OCI-LY7 (cell line): ENCODE measurements around the gene OR52W1. TPM values are rescaled to one million over a fixed set of nuclear protein-coding genes. Genes with fewer than 3 reads are reported as not detected.

Experiments
- BruUV-seq: library from RNA; stranded (reverse); fragments of 400-500 nt; replicated peaks from 2 replicates; lab custom pipeline; 2021; lab: Mats Ljungman, UMichigan
- CTCF ChIA-PET: fragments of 300-600 bp; sonication (Branson Sonifier 250); formaldehyde crosslinking; loops from one replicate; lab custom pipeline; 2022; ENCODE audit warnings: antibody characterized with exemption; ENCODE audit not compliant: unreplicated experiment; lab: Charles Lee
- POLR2A ChIA-PET: fragments of 300-600 bp; sonication (Branson Sonifier 250); formaldehyde crosslinking; loops from one replicate; lab custom pipeline; 2022; ENCODE audit warnings: antibody characterized with exemption; lab: Charles Lee
- DNase-seq: peaks from one replicate; pipeline ENCODE4 v3.0.0-alpha.2; 2015; ENCODE audit warnings: low spot score
- H2AFZ ChIP-seq: fragments of 200-600 bp; sonication (generic), shearing (Covaris generic); 2 replicates; pipeline ENCODE4 v1.6.1; 2014; ENCODE audit warnings: mild to moderate bottlenecking, antibody characterized with exemption, low read length, moderate library complexity
- H3K27ac ChIP-seq: fragments of 200-600 bp; sonication (generic); 2 replicates; pipeline ENCODE4 v1.5.1; 2014; ENCODE audit warnings: mixed run types, low read depth, mild to moderate bottlenecking, moderate library complexity, low read length, inconsistent platforms; ENCODE audit not compliant: poor library complexity, severe bottlenecking
- H3K36me3 ChIP-seq: fragments of 200-600 bp; sonication (generic); 2 replicates; pipeline ENCODE4 v1.6.1; 2014; ENCODE audit warnings: mild to moderate bottlenecking, antibody characterized with exemption, low read length, moderate library complexity, mixed read lengths; ENCODE audit not compliant: insufficient read depth
- H3K4me1 ChIP-seq: fragments of 200-600 bp; sonication (generic); 2 replicates; pipeline ENCODE4 v1.5.1; 2014; ENCODE audit warnings: mild to moderate bottlenecking, low read length; ENCODE audit not compliant: insufficient read depth, poor library complexity, severe bottlenecking
- H3K4me2 ChIP-seq: fragments of 200-600 bp; sonication (generic); 2 replicates; pipeline ENCODE4 v1.6.1; 2014; ENCODE audit warnings: mild to moderate bottlenecking, low read length
- H3K4me3 ChIP-seq: fragments of 200-600 bp; sonication (generic); 2 replicates; pipeline ENCODE4 v1.5.1; 2014; ENCODE audit warnings: mild to moderate bottlenecking, low read depth, low read length; ENCODE audit not compliant: poor library complexity, severe bottlenecking
- H3K79me2 ChIP-seq: fragments of 200-600 bp; sonication (generic); 2 replicates; pipeline ENCODE4 v1.6.1; 2016; ENCODE audit warnings: low read depth, mild to moderate bottlenecking, low read length, moderate library complexity, mixed read lengths; ENCODE audit not compliant: insufficient read depth
- H3K9me2 ChIP-seq: fragments of 200-600 bp; sonication (generic); 2 replicates; pipeline ENCODE4 v1.6.1; 2016; ENCODE audit warnings: mild to moderate bottlenecking, low read length, mixed read lengths; ENCODE audit not compliant: insufficient read depth
- H3K9me3 ChIP-seq: fragments of 200-600 bp; sonication (generic); 2 replicates; pipeline ENCODE4 v1.6.1; 2014; ENCODE audit warnings: mild to moderate bottlenecking, mixed run types, low read length, mixed read lengths
- H4K20me1 ChIP-seq: fragments of 200-600 bp; sonication (generic); 2 replicates; pipeline ENCODE4 v1.6.1; 2014; ENCODE audit warnings: mild to moderate bottlenecking, antibody characterized with exemption, low read length, moderate library complexity, mixed read lengths; ENCODE audit not compliant: insufficient read depth
- EZH2phosphoT487 ChIP-seq: fragments of 200-600 bp; sonication (generic); IDR thresholded peaks from 2 replicates; pipeline ENCODE4 v1.6.1; 2018; ENCODE audit warnings: low read depth, borderline replicate concordance, mild to moderate bottlenecking, mixed run types, antibody characterized with exemption, low read length, moderate library complexity, mixed read lengths
- intact Hi-C: fragments of 100-400 bp; cut with micrococcal nuclease; formaldehyde crosslinking; loops from one replicate; pipeline ENCODE4 v1.10.0; 2022; ENCODE audit not compliant: unreplicated experiment
- total RNA-seq, 2 experiments: library from RNA; depleted of rRNA in 1 of 2; stranded (reverse); fragments of >200 nt in 1 of 2; shearing (Covaris generic) in 1 of 2; gene quantifications; 2 replicates each; pipeline ENCODE4 v1.2.3, GENCODE V29; 2014 to 2022
- TF ChIP-seq, protein P1 (sequence below): fragments of 200-600 bp; sonication (generic); conservative IDR thresholded peaks from 2 replicates; pipeline ENCODE4 v1.5.1; 2014; ENCODE audit warnings: mild to moderate bottlenecking, antibody characterized with exemption, low read length, moderate library complexity, mixed read lengths

The OR52W1 gene
- total RNA-seq, 2 experiments from 2014 or later = not detected

DNA sequence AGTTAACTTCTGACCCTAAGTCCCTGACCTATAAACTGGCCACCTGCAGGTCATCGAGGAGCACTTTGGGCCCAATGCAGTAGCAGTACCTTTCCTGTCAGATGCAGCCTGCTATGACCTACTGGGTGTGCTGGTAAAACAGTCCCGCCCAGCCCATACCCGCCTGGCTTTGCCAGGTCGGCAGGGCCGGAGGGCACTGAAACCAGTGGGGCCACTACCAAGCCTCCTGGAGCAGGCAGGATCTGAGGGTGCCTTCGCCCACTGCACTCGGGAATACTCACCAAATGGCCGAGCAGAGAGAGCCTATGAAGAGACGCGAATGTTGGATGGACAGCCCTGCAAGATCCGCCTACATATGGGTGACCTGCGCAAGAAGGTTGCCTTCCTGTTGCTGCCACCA lies 10.8 kb downstream of the OR52W1 start:
- Histone ChIP-seq H3K9me2 (no peaks in the 10 kb centered on the region), H3K36me3 (peaks cover 17% of the 10 kb centered on the region), H3K79me2 (no peaks in the 10 kb centered on the region), H3K4me2 (no peak overlapping the region), H3K27ac (no peak overlapping the region), H3K4me3 (no peak overlapping the region), H3K4me1 (no peaks in the 10 kb centered on the region), H3K9me3 (no peaks in the 10 kb centered on the region), H4K20me1 (no peaks in the 10 kb centered on the region), H2AFZ (no peak overlapping the region)
- BruUV-seq = no TSS peak
- intact Hi-C loops = no loop called here
- ChIA-PET CTCF (no interaction called here), POLR2A (no interaction called here)
- no peak for DNase-seq
- TF ChIP-seq, protein P1, sequence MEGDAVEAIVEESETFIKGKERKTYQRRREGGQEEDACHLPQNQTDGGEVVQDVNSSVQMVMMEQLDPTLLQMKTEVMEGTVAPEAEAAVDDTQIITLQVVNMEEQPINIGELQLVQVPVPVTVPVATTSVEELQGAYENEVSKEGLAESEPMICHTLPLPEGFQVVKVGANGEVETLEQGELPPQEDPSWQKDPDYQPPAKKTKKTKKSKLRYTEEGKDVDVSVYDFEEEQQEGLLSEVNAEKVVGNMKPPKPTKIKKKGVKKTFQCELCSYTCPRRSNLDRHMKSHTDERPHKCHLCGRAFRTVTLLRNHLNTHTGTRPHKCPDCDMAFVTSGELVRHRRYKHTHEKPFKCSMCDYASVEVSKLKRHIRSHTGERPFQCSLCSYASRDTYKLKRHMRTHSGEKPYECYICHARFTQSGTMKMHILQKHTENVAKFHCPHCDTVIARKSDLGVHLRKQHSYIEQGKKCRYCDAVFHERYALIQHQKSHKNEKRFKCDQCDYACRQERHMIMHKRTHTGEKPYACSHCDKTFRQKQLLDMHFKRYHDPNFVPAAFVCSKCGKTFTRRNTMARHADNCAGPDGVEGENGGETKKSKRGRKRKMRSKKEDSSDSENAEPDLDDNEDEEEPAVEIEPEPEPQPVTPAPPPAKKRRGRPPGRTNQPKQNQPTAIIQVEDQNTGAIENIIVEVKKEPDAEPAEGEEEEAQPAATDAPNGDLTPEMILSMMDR = no peak
- no peak for TF ChIP-seq EZH2phosphoT487

DNA sequence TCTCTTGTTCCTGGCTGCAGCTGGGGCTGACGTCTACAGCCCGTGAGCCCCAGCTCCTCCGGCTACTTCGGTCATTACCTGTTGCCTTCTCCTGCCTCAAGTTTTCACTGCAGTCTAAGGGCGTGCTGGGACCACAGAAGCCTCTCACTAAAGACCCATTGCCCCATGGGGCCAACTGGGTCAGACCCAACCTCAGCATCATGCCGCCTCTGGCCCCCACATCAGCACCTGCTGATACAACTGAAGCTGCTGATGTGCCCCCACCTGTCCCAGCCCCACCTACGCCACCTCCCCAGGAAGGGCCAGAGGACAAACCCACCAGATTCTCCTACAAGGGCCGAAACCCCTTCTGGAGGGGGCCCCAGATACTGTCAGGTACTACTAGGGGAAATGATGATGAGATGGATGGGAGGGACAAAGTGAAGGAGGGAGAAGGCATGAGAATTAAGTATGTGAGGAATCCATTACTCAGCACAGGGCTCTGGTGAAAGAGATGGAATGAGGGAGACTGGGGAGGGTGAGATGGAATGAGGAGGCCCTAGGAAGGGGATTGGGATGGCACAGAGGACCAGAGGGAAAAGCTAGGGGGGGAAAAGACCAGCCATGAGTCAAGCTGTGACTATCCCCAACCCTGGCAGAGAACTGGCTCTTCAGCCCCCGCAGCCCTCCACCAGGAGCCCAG lies 11.4 kb downstream of the OR52W1 start:
- no peak for TF ChIP-seq EZH2phosphoT487
- TF ChIP-seq, protein P1 = no peak
- POLR2A ChIA-PET = no interaction called here

DNA sequence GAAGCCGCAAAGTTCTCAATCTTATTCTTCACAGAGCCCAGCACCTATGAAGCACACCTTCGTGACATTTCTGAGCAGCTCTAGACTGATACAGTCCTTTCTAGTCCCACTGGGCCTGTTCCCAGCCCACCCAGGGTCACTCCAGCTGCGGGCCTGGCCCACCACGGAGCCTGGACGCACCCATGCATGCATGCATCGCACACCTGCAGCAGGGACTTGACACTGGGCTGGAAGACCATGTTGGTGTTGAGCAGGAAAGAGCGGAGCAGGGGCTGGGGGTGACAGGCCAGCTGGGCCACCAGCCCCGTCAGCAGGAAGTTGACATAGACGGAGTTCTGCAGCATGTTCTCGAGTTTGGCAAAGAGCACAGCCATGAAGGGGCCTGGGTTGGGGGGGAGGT lies 15.5 kb downstream of the OR52W1 start:
- Histone ChIP-seq H3K9me2 (no peaks in the 10 kb centered on the region), H3K9me3 (no peaks in the 10 kb centered on the region), H3K4me2 (no peak overlapping the region), H4K20me1 (no peaks in the 10 kb centered on the region), H2AFZ (no peak overlapping the region), H3K4me3 (no peak overlapping the region), H3K36me3 (peaks cover 56% of the 10 kb centered on the region), H3K79me2 (no peaks in the 10 kb centered on the region), H3K4me1 (no peaks in the 10 kb centered on the region), H3K27ac (no peak overlapping the region)
- no peak for TF ChIP-seq EZH2phosphoT487
- TF ChIP-seq, protein P1 = no peak
- ChIA-PET POLR2A (interaction anchor here (1.7 kb wide), 1 partner anchor 16 kb away, joined by 5 read pairs; no protein-coding TSS in a partner anchor), CTCF (interaction anchor here (0.6 kb wide), 1 partner anchor 9 kb away, joined by 3 read pairs; no protein-coding TSS in a partner anchor)
- no peak for DNase-seq
- BruUV-seq = no TSS peak
- intact Hi-C loops = no loop called here

More for the DNA sequence above, 11.4 kb downstream of the OR52W1 start:
- Histone ChIP-seq H3K36me3 (peaks cover 23% of the 10 kb centered on the region), H3K4me2 (no peak overlapping the region), H3K9me2 (no peaks in the 10 kb centered on the region), H3K4me3 (no peak overlapping the region), H4K20me1 (no peaks in the 10 kb centered on the region), H3K27ac (no peak overlapping the region), H3K9me3 (no peaks in the 10 kb centered on the region), H2AFZ (no peak overlapping the region), H3K79me2 (no peaks in the 10 kb centered on the region), H3K4me1 (no peaks in the 10 kb centered on the region)
- no TSS peak for BruUV-seq
- CTCF ChIA-PET = no interaction called here
- intact Hi-C loops = no loop called here
- DNase-seq = no peak
